BLaER1 (cell line): ENCODE results near the gene CIPC.

Source experiments
- H3K27ac ChIP-seq: shearing (Covaris generic); formaldehyde crosslinking; 2 replicates; pipeline ENCODE4 v1.8.1; 2022
- H3K27me3 ChIP-seq: shearing (Covaris generic); formaldehyde crosslinking; 2 replicates; pipeline ENCODE4 v1.8.1; 2022
- H3K36me3 ChIP-seq: shearing (Covaris generic); formaldehyde crosslinking; 2 replicates; pipeline ENCODE4 v1.8.1; 2022
- H3K4me1 ChIP-seq: shearing (Covaris generic); formaldehyde crosslinking; 2 replicates; pipeline ENCODE4 v1.8.1; 2022
- H3K4me2 ChIP-seq: shearing (Covaris generic); formaldehyde crosslinking; 2 replicates; pipeline ENCODE4 v1.8.1; 2022
- H3K4me3 ChIP-seq: shearing (Covaris generic); formaldehyde crosslinking; 2 replicates; pipeline ENCODE4 v1.8.1; 2022
- H3K9ac ChIP-seq: shearing (Covaris generic); formaldehyde crosslinking; 2 replicates; pipeline ENCODE4 v1.8.1; 2022
- H3K9me3 ChIP-seq: shearing (Covaris generic); formaldehyde crosslinking; 2 replicates; pipeline ENCODE4 v1.8.1; 2022
- H4K20me1 ChIP-seq: shearing (Covaris generic); formaldehyde crosslinking; 2 replicates; pipeline ENCODE4 v1.8.1; 2022
- Cebpa-rat ChIP-seq: shearing (Covaris generic); IDR thresholded peaks from 2 replicates; pipeline ENCODE4 v1.8.1; 2022

CIPC gene

GRCh38 chr14:77059276-77059915, 38.7 kb upstream of the CIPC start:
- peaks cover 40% of the 10 kb centered on the region for H3K4me1 ChIP-seq
- no peaks in the 10 kb centered on the region for H3K27me3 ChIP-seq
- peaks cover 9% of the 10 kb centered on the region for H3K9me3 ChIP-seq
- no peak overlapping the region for H3K9ac ChIP-seq
- no peak for TF ChIP-seq Cebpa-rat
- no peaks in the 10 kb centered on the region for H3K36me3 ChIP-seq
- H3K4me2 ChIP-seq = peak overlapping the region; percentile 10; the same call in 1 of the 2 replicates
- no peaks in the 10 kb centered on the region for H4K20me1 ChIP-seq
- no peak overlapping the region for H3K27ac ChIP-seq
- H3K4me3 ChIP-seq = no peak overlapping the region

- TF ChIP-seq Cebpa-rat = no peak
- H3K4me1 ChIP-seq = peaks cover 54% of the 10 kb centered on the region
These were observed 36.3 kb upstream of the CIPC start for GRCh38 chr14:77061630-77062257.

GRCh38 chr14:77062261-77062660, 35.8 kb upstream of the CIPC start:
- H3K4me3 ChIP-seq = no peak overlapping the region
- TF ChIP-seq Cebpa-rat = no peak
- no peaks in the 10 kb centered on the region for H4K20me1 ChIP-seq
- no peaks in the 10 kb centered on the region for H3K9me3 ChIP-seq
- H3K27ac ChIP-seq = no peak overlapping the region
- H3K27me3 ChIP-seq = no peaks in the 10 kb centered on the region
- no peak overlapping the region for H3K9ac ChIP-seq
- H3K4me1 ChIP-seq = peaks cover 58% of the 10 kb centered on the region
- no peaks in the 10 kb centered on the region for H3K36me3 ChIP-seq
- H3K4me2 ChIP-seq = peak overlapping the region; percentile 42; the same call in 1 of the 2 replicates

More at GRCh38 chr14:77061630-77062257, 36.3 kb upstream of the CIPC start:
- Histone ChIP-seq H3K27ac (no peak overlapping the region), H3K4me3 (no peak overlapping the region), H3K27me3 (no peaks in the 10 kb centered on the region), H4K20me1 (no peaks in the 10 kb centered on the region), H3K9me3 (no peaks in the 10 kb centered on the region), H3K9ac (no peak overlapping the region), H3K4me2 (no peak overlapping the region), H3K36me3 (no peaks in the 10 kb centered on the region)

GRCh38 chr14:77063571-77064171, 34.4 kb upstream of the CIPC start:
- Histone ChIP-seq H3K4me1 (peaks cover 56% of the 10 kb centered on the region), H3K9me3 (no peaks in the 10 kb centered on the region), H3K9ac (no peak overlapping the region)

GRCh38 chr14:77064521-77065178, 33.4 kb upstream of the CIPC start:
- Histone ChIP-seq H3K4me2 (peak overlapping the region; percentile 59; the same call in 1 of the 2 replicates), H3K27ac (no peak overlapping the region), H3K36me3 (no peaks in the 10 kb centered on the region), H3K9ac (no peak overlapping the region), H3K27me3 (no peaks in the 10 kb centered on the region), H3K9me3 (no peaks in the 10 kb centered on the region), H3K4me1 (peaks cover 47% of the 10 kb centered on the region), H4K20me1 (no peaks in the 10 kb centered on the region), H3K4me3 (no peak overlapping the region)
- TF ChIP-seq Cebpa-rat = no peak

More at GRCh38 chr14:77063571-77064171, 34.4 kb upstream of the CIPC start:
- Histone ChIP-seq H4K20me1 (no peaks in the 10 kb centered on the region), H3K27me3 (no peaks in the 10 kb centered on the region), H3K27ac (no peak overlapping the region), H3K4me2 (peak overlapping the region; percentile 42; the same call in 1 of the 2 replicates), H3K36me3 (no peaks in the 10 kb centered on the region), H3K4me3 (no peak overlapping the region)
- TF ChIP-seq Cebpa-rat = no peak

GRCh38 chr14:77065851-77066577, 32.0 kb upstream of the CIPC start:
- H3K9me3 ChIP-seq = no peaks in the 10 kb centered on the region
- H3K4me3 ChIP-seq = no peak overlapping the region
- H3K36me3 ChIP-seq = no peaks in the 10 kb centered on the region
- no peak for TF ChIP-seq Cebpa-rat
- H3K4me1 ChIP-seq = peaks cover 51% of the 10 kb centered on the region
- H4K20me1 ChIP-seq = no peaks in the 10 kb centered on the region
- no peak overlapping the region for H3K27ac ChIP-seq
- H3K4me2 ChIP-seq = peak overlapping the region; percentile 59
- no peak overlapping the region for H3K9ac ChIP-seq
- no peaks in the 10 kb centered on the region for H3K27me3 ChIP-seq

- no peak for TF ChIP-seq Cebpa-rat
- Histone ChIP-seq H3K9ac (no peak overlapping the region), H4K20me1 (no peaks in the 10 kb centered on the region), H3K27ac (no peak overlapping the region), H3K4me1 (peaks cover 51% of the 10 kb centered on the region), H3K27me3 (no peaks in the 10 kb centered on the region), H3K4me3 (no peak overlapping the region), H3K4me2 (peak overlapping the region; percentile 59), H3K36me3 (no peaks in the 10 kb centered on the region), H3K9me3 (no peaks in the 10 kb centered on the region)
These were observed 31.4 kb upstream of the CIPC start for GRCh38 chr14:77066578-77067172.

GRCh38 chr14:77067632-77068516, 30.2 kb upstream of the CIPC start:
- no peaks in the 10 kb centered on the region for H3K27me3 ChIP-seq
- no peak overlapping the region for H3K4me2 ChIP-seq
- H3K36me3 ChIP-seq = no peaks in the 10 kb centered on the region
- H3K4me3 ChIP-seq = no peak overlapping the region
- no peaks in the 10 kb centered on the region for H4K20me1 ChIP-seq
- TF ChIP-seq Cebpa-rat = no peak
- no peaks in the 10 kb centered on the region for H3K9me3 ChIP-seq
- no peak overlapping the region for H3K27ac ChIP-seq
- peaks cover 41% of the 10 kb centered on the region for H3K4me1 ChIP-seq
- no peak overlapping the region for H3K9ac ChIP-seq
